ENCODE results near the gene CLCNKA. TPM values are rescaled to one million over a fixed set of nuclear protein-coding genes. Genes with fewer than 3 reads are reported as not detected.

CLCNKA gene
- total RNA-seq, 2 experiments from 2014 or later, result not detected

GRCh38 chr1:16081636-16082035 lies 59.8 kb downstream of the CLCNKA start:
- no peak overlapping the region for H2AFZ ChIP-seq (ENCODE audit: low read length)
- intact Hi-C loops (cut with micrococcal nuclease; ENCODE audit: unreplicated experiment), result no loop called here
- H3K79me2 ChIP-seq (ENCODE audit: insufficient read depth, low read depth, low read length), result no peaks in the 10 kb centered on the region
- H3K4me3 ChIP-seq (ENCODE audit: low read depth, low read length, poor library complexity, severe bottlenecking), result no peak overlapping the region
- H3K4me2 ChIP-seq (ENCODE audit: low read length), result no peak overlapping the region
- no peaks in the 10 kb centered on the region for H4K20me1 ChIP-seq (ENCODE audit: insufficient read depth, low read length)
- H3K36me3 ChIP-seq (ENCODE audit: insufficient read depth, low read length), result no peaks in the 10 kb centered on the region
- TF ChIP-seq CTCF (conservative IDR thresholded peaks at IDR 0.05; ENCODE audit: low read length) (no peak), EZH2phosphoT487 (IDR thresholded peaks at IDR 0.05; ENCODE audit: borderline replicate concordance, low read depth, low read length) (no peak)
- BruUV-seq (replicated peaks), result no TSS peak
- H3K27ac ChIP-seq (ENCODE audit: low read depth, low read length, poor library complexity, severe bottlenecking), result no peak overlapping the region
- H3K9me2 ChIP-seq (ENCODE audit: insufficient read depth, low read length), result no peaks in the 10 kb centered on the region
- H3K4me1 ChIP-seq (ENCODE audit: insufficient read depth, low read length, poor library complexity, severe bottlenecking), result peaks cover 5% of the 10 kb centered on the region
- ChIA-PET POLR2A (no interaction called here), CTCF (ENCODE audit: unreplicated experiment) (interaction anchor here (0.6 kb wide), 1 partner anchor 118 kb away, joined by 3 read pairs; no protein-coding TSS in a partner anchor)
- DNase-seq (ENCODE audit: low spot score), result no peak
- no peaks in the 10 kb centered on the region for H3K9me3 ChIP-seq (ENCODE audit: low read length)

- Histone ChIP-seq H3K9me3 (ENCODE audit: low read length) (no peaks in the 10 kb centered on the region), H4K20me1 (ENCODE audit: insufficient read depth, low read length) (no peaks in the 10 kb centered on the region), H3K4me3 (ENCODE audit: low read depth, low read length, poor library complexity, severe bottlenecking) (no peak overlapping the region), H3K36me3 (ENCODE audit: insufficient read depth, low read length) (no peaks in the 10 kb centered on the region), H2AFZ (ENCODE audit: low read length) (no peak overlapping the region), H3K4me1 (ENCODE audit: insufficient read depth, low read length, poor library complexity, severe bottlenecking) (peaks cover 5% of the 10 kb centered on the region), H3K4me2 (ENCODE audit: low read length) (no peak overlapping the region), H3K27ac (ENCODE audit: low read depth, low read length, poor library complexity, severe bottlenecking) (no peak overlapping the region), H3K79me2 (ENCODE audit: insufficient read depth, low read depth, low read length) (no peaks in the 10 kb centered on the region), H3K9me2 (ENCODE audit: insufficient read depth, low read length) (no peaks in the 10 kb centered on the region)
- intact Hi-C loops (cut with micrococcal nuclease; ENCODE audit: unreplicated experiment), result no loop called here
- ChIA-PET POLR2A (no interaction called here), CTCF (ENCODE audit: unreplicated experiment) (interaction anchor here (0.5 to 0.9 kb wide), 5 partner anchors 42 to 287 kb away, joined by 3 to 8 read pairs (median 3); no protein-coding TSS in a partner anchor)
- DNase-seq (ENCODE audit: low spot score), result peak; percentile 66
- peak; percentile 94 for TF ChIP-seq CTCF (conservative IDR thresholded peaks at IDR 0.05; ENCODE audit: low read length)
- TF ChIP-seq EZH2phosphoT487 (IDR thresholded peaks at IDR 0.05; ENCODE audit: borderline replicate concordance, low read depth, low read length), result no peak
- BruUV-seq (replicated peaks), result no TSS peak
These were observed 60.6 kb downstream of the CLCNKA start for GRCh38 chr1:16082283-16083038.

GRCh38 chr1:16083486-16083885 lies 61.6 kb downstream of the CLCNKA start:
- DNase-seq (ENCODE audit: low spot score), result no peak
- intact Hi-C loops (cut with micrococcal nuclease; ENCODE audit: unreplicated experiment), result no loop called here
- Histone ChIP-seq H3K4me1 (ENCODE audit: insufficient read depth, low read length, poor library complexity, severe bottlenecking) (peaks cover 5% of the 10 kb centered on the region), H3K4me3 (ENCODE audit: low read depth, low read length, poor library complexity, severe bottlenecking) (no peak overlapping the region), H3K9me2 (ENCODE audit: insufficient read depth, low read length) (no peaks in the 10 kb centered on the region), H3K27ac (ENCODE audit: low read depth, low read length, poor library complexity, severe bottlenecking) (no peak overlapping the region), H3K9me3 (ENCODE audit: low read length) (no peaks in the 10 kb centered on the region), H3K4me2 (ENCODE audit: low read length) (no peak overlapping the region), H3K36me3 (ENCODE audit: insufficient read depth, low read length) (no peaks in the 10 kb centered on the region), H4K20me1 (ENCODE audit: insufficient read depth, low read length) (no peaks in the 10 kb centered on the region), H2AFZ (ENCODE audit: low read length) (no peak overlapping the region), H3K79me2 (ENCODE audit: insufficient read depth, low read depth, low read length) (no peaks in the 10 kb centered on the region)
- POLR2A ChIA-PET, result interaction anchor here (0.6 kb wide), 1 partner anchor 76 kb away, joined by 3 read pairs; no protein-coding TSS in a partner anchor
- TF ChIP-seq EZH2phosphoT487 (IDR thresholded peaks at IDR 0.05; ENCODE audit: borderline replicate concordance, low read depth, low read length) (no peak), CTCF (conservative IDR thresholded peaks at IDR 0.05; ENCODE audit: low read length) (no peak)
- no TSS peak for BruUV-seq (replicated peaks)
- CTCF ChIA-PET (ENCODE audit: unreplicated experiment), result no interaction called here
